Measurements from ENCODE around the gene KLF16. TPM values are rescaled to one million over a fixed set of nuclear protein-coding genes. Genes with fewer than 3 reads are reported as not detected.

KLF16 gene
- total RNA-seq, 4 donors from 2014 or later: 9.0 to 18.3 (median 11.6) TPM

DNA sequence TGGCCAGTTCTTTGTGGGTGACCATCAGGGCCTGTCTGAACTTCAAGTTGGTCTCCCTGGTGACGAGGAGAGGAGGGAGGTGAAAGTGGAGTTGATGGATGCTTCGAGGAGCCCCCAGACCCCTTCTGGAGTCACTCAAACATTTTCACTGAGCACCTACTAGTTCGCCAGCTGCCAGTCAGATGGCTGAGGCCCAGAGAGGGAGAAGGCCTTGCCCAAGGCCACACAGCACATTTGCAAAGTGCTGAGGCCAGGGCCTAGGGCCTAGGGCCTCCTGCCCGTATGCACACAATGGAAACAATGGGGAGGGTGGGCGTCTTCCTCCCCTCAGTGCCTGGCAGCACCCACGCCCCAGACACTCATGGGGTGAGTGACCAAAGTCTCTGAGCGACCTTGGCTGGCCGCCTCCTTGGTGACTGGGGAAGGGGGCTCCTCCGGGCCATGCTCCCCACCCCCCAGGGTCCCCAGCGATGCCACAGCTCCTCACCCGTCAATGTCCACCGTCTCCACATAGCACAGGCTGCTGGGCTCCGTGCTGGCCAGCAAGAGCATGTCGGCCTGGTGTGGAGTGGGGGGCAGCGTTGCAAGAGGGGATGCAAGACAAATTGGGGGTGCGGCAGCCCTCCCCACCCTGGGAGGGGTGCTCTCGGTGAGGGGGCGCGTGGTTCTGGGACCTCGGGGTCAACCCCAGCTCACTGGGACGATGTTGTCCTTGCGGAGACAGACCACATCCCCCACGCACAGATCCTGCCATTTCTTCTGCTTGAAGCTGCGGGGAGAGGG, 57.8 kb downstream of the KLF16 start:
- Histone ChIP-seq H3K27me3 (no peaks in the 10 kb centered on the region), H3K4me1 (no peaks in the 10 kb centered on the region), H3K4me3 (no peak overlapping the region), H3K9me3 (no peaks in the 10 kb centered on the region), H3K36me3 (no peaks in the 10 kb centered on the region), H3K27ac (no peak overlapping the region)
- TF ChIP-seq POLR2A (IDR thresholded peaks at IDR 0.05): no peak
- TF ChIP-seq POLR2AphosphoS5 (IDR thresholded peaks at IDR 0.05): no peak
- no peak for TF ChIP-seq EP300 (IDR thresholded peaks at IDR 0.05; ENCODE audit: low read depth)
- TF ChIP-seq, protein P1, sequence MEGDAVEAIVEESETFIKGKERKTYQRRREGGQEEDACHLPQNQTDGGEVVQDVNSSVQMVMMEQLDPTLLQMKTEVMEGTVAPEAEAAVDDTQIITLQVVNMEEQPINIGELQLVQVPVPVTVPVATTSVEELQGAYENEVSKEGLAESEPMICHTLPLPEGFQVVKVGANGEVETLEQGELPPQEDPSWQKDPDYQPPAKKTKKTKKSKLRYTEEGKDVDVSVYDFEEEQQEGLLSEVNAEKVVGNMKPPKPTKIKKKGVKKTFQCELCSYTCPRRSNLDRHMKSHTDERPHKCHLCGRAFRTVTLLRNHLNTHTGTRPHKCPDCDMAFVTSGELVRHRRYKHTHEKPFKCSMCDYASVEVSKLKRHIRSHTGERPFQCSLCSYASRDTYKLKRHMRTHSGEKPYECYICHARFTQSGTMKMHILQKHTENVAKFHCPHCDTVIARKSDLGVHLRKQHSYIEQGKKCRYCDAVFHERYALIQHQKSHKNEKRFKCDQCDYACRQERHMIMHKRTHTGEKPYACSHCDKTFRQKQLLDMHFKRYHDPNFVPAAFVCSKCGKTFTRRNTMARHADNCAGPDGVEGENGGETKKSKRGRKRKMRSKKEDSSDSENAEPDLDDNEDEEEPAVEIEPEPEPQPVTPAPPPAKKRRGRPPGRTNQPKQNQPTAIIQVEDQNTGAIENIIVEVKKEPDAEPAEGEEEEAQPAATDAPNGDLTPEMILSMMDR (IDR thresholded peaks at IDR 0.05): no peak
- intact Hi-C loops (cut with DNase I; ENCODE audit: low total_unique reads): no loop called here
- in situ Hi-C loops (cut with MboI; ENCODE audit: low pct_ligation_motif_present in 1 of 4, low pct_unique_long_range_greater_than_20kb in 1 of 4, low sequenced_read_pairs in 3 of 4): loop anchor here in 1 of 4 donors (25.0 kb wide), 1 partner anchor 268 kb away; no protein-coding TSS in a partner anchor
- DNase-seq: no peak
- WGBS, 2 donors (ENCODE audit: low coverage in 1 of 2): 87% methylated on average over 23 of the region's 24 CpGs; no CpG with 5 or more reads in 1 of the 2 donors

DNA sequence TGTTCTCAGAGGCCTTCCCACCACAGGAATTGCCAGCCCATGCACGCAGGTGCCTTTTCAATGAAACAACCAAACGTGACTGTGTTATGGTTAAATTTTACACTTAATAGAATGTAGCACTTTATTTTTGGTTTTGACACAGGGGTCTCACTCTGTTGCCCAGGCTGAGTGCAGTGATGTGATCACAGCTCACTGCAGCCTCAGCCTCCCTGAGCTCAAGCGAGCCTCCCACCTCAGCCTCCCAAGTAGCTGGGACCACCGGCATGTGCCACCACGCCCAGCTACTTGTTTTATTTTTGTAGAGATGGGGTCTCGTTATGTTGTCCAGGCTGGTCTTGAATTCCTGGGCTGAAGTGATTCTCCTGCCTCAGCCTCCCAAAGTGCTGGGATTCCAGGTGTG, 58.5 kb downstream of the KLF16 start:
- H3K27me3 ChIP-seq: no peaks in the 10 kb centered on the region
- no peak overlapping the region for H3K4me3 ChIP-seq
- DNase-seq: no peak
- no peaks in the 10 kb centered on the region for H3K36me3 ChIP-seq
- H3K27ac ChIP-seq: no peak overlapping the region
- no peaks in the 10 kb centered on the region for H3K9me3 ChIP-seq
- in situ Hi-C loops (cut with MboI; ENCODE audit: low pct_ligation_motif_present in 1 of 4, low pct_unique_long_range_greater_than_20kb in 1 of 4, low sequenced_read_pairs in 3 of 4): loop anchor here in 1 of 4 donors (25.0 kb wide), 1 partner anchor 268 kb away; no protein-coding TSS in a partner anchor
- TF ChIP-seq, protein P1 (IDR thresholded peaks at IDR 0.05): no peak
- no peak for TF ChIP-seq EP300 (IDR thresholded peaks at IDR 0.05; ENCODE audit: low read depth)
- TF ChIP-seq POLR2A (IDR thresholded peaks at IDR 0.05): no peak
- no peak for TF ChIP-seq POLR2AphosphoS5 (IDR thresholded peaks at IDR 0.05)
- H3K4me1 ChIP-seq: no peaks in the 10 kb centered on the region
- intact Hi-C loops (cut with DNase I; ENCODE audit: low total_unique reads): no loop called here
- 92% methylated on average over 2 to 6 of the region's 6 CpGs for WGBS, 2 donors (ENCODE audit: low coverage in 1 of 2)

Other genes starting within 250 kb of the KLF16 start
- 100 to 1,000 TPM in 1 of 4 donors, 10 to 100 TPM in 3; 55.9 to 160 (median 79.7) TPM for gene TCF3, start 211.0 kb downstream of the KLF16 start, total RNA-seq
- not detected for gene ONECUT3, start 110.1 kb downstream of the KLF16 start, total RNA-seq
- under 1 TPM in 2 of 4 donors, not detected in 2; 0.27 to 0.75 TPM for gene ATP8B3, start 51.3 kb downstream of the KLF16 start, total RNA-seq
- 10 to 100 TPM; 36.0 to 95.0 (median 56.3) TPM for gene REXO1, start 15.1 kb downstream of the KLF16 start, total RNA-seq
- 100 to 1,000 TPM in 3 of 4 donors, 10 to 100 TPM in 1; 90.0 to 179 (median 140) TPM for gene ABHD17A, start 21.9 kb upstream of the KLF16 start, total RNA-seq
- 10 to 100 TPM; 18.7 to 73.2 (median 30.3) TPM for gene ADAT3, start 41.8 kb upstream of the KLF16 start, total RNA-seq
- gene SCAMP4, start 41.8 kb upstream of the KLF16 start, total RNA-seq: 100 to 1,000 TPM in 1 of 4 donors, 10 to 100 TPM in 3; 25.1 to 119 (median 86.6) TPM
- gene CSNK1G2, start 77.6 kb upstream of the KLF16 start, total RNA-seq: 100 to 1,000 TPM in 2 of 4 donors, 10 to 100 TPM in 2; 75.0 to 321 (median 140) TPM
- gene BTBD2, start 152.1 kb upstream of the KLF16 start, total RNA-seq: 10 to 100 TPM; 66.7 to 88.6 (median 84.4) TPM
- 100 to 1,000 TPM; 189 to 279 (median 236) TPM for gene MKNK2, start 187.7 kb upstream of the KLF16 start, total RNA-seq
- 10 to 100 TPM; 18.7 to 74.2 (median 46.1) TPM for gene MOB3A, start 232.7 kb upstream of the KLF16 start, total RNA-seq
- gene IZUMO4, start 233.3 kb upstream of the KLF16 start, total RNA-seq: 1 to 10 TPM in 2 of 4 donors, not detected in 2; 2.3 to 5.4 TPM